Skeletal muscle cell (primary cell): Measurements from ENCODE around the gene SORBS2.

Experiments used
- DNase-seq: peaks from one replicate; pipeline ENCODE4 v3.0.0-alpha.2; 2010; ENCODE audit warnings: low read depth
- H3K4me3 ChIP-seq: 2 replicates; pipeline ENCODE4 v1.5.1; 2011; ENCODE audit warnings: low read depth, mild to moderate bottlenecking, control low read depth, low read length, moderate library complexity

SORBS2 gene

GRCh38 chr4:185550933-185551332, 261.1 kb downstream of the SORBS2 start:
- DNase-seq: no peak
- H3K4me3 ChIP-seq: no peak overlapping the region

GRCh38 chr4:185549095-185549639, 262.8 kb downstream of the SORBS2 start:
- no peak for DNase-seq
- no peak overlapping the region for H3K4me3 ChIP-seq

GRCh38 chr4:185548587-185548986, 263.4 kb downstream of the SORBS2 start:
- DNase-seq: no peak
- no peak overlapping the region for H3K4me3 ChIP-seq

- no peak overlapping the region for H3K4me3 ChIP-seq
- DNase-seq: no peak
These were observed 265.7 kb downstream of the SORBS2 start for GRCh38 chr4:185546335-185546734.

GRCh38 chr4:185542626-185543315, 269.2 kb downstream of the SORBS2 start:
- DNase-seq: no peak
- no peak overlapping the region for H3K4me3 ChIP-seq

GRCh38 chr4:185541251-185541727, 270.7 kb downstream of the SORBS2 start:
- no peak for DNase-seq
- no peak overlapping the region for H3K4me3 ChIP-seq

- DNase-seq: no peak
- no peak overlapping the region for H3K4me3 ChIP-seq
These were observed 271.4 kb downstream of the SORBS2 start for GRCh38 chr4:185540487-185541120.

- H3K4me3 ChIP-seq: no peak overlapping the region
- no peak for DNase-seq
These were observed 272.0 kb downstream of the SORBS2 start for GRCh38 chr4:185540040-185540439.

GRCh38 chr4:185538806-185539205, 273.2 kb downstream of the SORBS2 start:
- no peak overlapping the region for H3K4me3 ChIP-seq
- no peak for DNase-seq

- no peak for DNase-seq
- peak overlapping the region; percentile 69 for H3K4me3 ChIP-seq
These were observed 275.6 kb downstream of the SORBS2 start for GRCh38 chr4:185536411-185536709.

- DNase-seq: no peak
- peak overlapping the region; percentile 69 for H3K4me3 ChIP-seq
These were observed 276.2 kb downstream of the SORBS2 start for GRCh38 chr4:185535612-185536410.
